Stimulated activated CD4-positive, alpha-beta T cell treated with anti-CD3 and anti-CD28 coated beads, TNF-alpha, amount 100 ng/mL, for 48 hours (primary cell): Measurements from ENCODE around the gene PRKCZ.

Experiments used
- DNase-seq, 3 donors: peaks; one replicate each; pipeline ENCODE4 v3.0.0-alpha.2; 2020; ENCODE audit warnings: low read depth in 3 of 3

PRKCZ gene

DNA sequence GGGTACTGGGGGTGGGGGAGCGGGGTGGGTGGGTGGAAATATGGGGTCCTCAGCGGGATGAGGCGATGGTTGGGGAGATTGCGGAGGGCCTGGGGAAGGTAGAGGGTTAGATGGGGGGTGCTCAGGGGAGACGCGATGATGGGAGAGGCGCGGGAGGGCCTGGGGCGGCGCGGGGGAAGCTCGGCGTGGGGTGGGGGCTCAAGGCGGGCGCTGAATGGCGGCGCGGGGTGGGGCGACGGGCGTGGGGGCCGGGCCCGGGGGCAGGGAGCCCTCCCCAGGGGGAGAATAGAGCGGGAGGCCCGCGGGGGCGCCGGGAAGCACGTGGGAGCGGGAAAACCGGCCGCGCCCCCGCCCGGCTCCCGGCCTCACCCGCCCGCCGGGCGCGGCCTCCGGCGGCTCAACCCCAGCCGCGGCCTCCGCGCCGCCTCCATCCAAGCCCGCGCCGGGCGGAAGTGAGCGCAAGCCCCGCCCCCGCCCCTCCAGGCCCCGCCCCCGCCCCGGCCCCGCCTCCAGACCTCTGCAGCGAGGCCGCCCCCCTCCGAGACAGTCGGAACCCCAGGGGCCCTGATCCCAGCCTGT is 144.2 kb downstream of the PRKCZ start, which contains the start of gene FAAP20:
Gene FAAP20 (minus strand): TSS at position 454 of the 579 bp plus-strand sequence. CDS start 23 bp downstream, at position 431.
- peak; percentile 49 to 69 (median 50) for DNase-seq

DNA sequence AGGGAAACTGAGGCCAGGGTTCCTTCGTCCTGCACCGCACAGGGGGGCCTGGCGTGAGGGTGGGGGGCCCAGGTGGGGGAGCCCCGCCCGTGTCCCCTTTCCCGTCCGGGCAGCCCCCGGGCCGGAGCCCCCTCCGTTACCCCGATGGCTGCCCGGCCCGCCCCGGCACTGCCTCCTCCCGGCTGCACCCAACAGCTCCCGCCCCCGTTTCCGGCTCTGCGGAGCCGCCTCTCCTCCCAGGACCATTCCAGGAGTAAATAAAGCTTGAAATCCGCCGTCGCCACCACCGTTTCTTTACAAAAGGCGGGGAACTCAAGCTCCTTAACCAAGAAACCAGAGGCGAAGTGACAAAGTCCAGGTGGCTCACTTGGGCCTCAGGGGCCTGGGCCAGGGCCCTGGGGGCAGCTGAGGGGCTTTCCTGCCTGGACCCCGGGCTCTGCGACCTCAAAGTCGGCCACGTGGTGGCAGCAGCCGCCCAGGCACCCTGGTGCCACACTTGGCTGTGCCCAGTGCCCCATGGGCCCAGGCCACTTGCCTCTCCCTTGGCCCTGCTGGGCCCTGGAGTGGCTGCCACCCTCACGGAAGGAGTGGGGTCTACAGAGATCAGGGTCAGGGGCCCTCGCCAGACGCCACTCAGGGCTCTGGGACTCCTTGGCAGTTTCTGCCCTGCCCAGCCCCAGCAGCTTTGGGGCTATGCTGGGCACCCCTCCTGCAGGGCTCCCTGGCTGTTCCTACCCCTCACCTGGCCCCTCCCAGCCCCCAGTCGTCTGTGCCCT is 144.9 kb downstream of the PRKCZ start:
- DNase-seq = peak; percentile 74 to 85 (median 76)

DNA sequence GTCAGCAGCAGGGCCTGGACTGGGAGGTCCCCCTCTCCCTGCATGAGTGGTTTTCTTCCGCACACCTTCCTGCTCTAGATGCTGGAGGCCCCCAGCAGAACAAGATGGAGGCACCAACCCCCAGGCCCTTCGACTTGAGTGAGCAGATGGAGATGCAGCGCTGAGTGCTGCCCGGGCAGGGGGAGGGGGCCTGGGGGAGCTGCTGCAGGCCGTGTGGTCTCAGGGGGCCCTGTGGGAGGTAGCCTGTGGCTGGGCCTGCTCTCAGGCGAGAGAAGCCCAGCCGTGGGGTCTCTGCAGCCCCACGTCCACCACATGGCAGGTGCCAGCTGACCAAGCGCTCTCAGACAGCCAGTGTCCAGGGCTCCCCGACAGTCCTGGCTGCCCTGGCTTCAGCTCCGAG is 145.6 kb downstream of the PRKCZ start:
- DNase-seq = no peak

GRCh38 chr1:2196901-2197638 is 146.9 kb downstream of the PRKCZ start:
- no peak for DNase-seq

DNA sequence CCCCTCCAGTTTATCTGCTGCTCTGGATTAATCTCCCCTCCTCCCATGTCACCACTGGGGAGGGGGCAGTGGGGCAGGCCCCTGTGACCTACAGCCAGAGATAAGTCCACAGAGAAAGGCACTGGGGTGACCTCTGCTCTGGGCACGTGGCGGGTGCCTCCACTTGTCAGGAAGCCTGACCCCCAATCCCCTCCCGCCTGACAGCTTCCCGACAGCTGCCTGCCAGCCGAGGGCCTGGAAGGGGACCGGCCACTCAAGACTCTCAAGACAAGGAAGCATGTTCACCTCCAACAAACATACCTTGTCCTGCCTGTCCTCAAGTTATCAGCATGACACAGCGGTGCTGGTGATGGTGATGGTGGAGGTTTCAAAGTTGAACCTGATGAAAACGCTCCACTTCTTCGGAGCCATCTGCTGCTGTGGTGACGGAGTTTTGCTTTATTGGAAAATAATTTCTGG is 147.5 kb downstream of the PRKCZ start:
- DNase-seq = no peak

GRCh38 chr1:2198571-2198970 is 148.4 kb downstream of the PRKCZ start:
- DNase-seq = no peak

DNA sequence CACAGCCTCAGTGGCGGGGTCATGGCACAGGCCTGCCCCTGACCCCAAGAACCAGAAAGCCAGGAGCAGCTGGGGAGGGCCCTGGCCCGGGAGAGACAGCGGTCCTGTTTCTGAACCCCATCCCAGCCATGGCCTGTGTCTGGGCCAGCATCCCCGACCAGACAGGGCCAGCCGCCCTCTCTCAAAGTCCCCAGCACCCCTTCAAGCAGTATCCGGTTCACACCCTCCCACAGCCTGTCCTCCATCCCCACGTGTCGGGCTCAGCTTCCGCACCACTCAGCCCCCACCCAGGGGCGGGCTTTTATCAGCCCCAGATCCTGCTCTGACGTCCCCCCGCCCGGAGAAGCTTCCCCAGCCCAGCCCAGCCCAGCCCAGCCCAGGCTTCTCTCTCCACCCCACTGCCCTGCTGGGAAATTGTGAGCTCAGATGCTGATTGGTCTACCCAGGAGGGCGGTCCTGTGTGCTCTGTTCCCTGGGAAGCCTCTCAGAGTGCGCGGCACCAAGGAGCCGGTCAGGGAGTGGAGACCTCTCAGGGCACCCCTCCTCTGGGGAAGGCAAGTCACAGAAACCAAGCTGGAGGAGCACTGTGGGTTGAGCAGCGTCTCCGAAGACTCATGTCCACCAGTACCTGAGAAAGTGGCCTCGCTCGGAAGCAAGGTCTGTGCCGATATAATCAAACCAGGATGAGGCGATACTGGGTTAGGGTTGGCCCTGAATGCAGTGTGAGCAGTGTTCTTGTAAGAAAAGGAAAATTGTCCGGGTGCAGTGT is 149.0 kb downstream of the PRKCZ start:
- peak; percentile 70 to 82 (median 79) for DNase-seq

DNA sequence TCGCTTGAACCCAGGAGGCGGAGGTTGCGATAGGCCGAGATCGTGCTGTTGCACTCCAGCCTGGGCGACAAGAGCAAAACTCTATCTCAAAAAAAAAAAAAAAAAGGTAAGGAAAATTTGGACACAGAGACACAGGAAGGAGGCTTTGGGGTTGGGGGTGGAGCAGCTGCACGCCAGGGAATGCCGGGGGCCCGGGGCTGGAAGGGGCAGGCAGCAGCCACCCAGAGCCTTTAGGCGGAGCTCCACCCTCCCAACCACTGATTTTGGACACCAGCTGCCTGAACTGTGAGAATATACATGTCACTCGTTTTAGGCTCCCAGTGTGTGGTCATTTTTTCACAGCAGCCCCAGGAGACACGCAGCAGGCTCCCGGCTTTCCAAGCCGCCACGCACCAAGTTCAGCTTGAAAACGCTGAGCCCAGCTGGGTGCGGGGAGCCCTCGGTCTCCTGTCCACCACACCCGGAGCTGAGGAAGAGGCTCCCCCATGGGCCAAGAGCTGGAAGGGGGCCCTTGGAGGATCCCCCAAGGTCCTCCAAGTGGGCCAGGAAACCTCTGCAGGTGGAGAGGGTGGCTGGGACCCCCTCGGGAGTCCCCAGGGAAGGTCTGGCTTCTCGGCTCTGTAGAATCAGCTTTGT is 150.2 kb downstream of the PRKCZ start:
- no peak for DNase-seq

GRCh38 chr1:2201062-2201461 is 150.9 kb downstream of the PRKCZ start:
- no peak for DNase-seq

GRCh38 chr1:2202008-2202575 is 151.9 kb downstream of the PRKCZ start:
- DNase-seq = no peak

DNA sequence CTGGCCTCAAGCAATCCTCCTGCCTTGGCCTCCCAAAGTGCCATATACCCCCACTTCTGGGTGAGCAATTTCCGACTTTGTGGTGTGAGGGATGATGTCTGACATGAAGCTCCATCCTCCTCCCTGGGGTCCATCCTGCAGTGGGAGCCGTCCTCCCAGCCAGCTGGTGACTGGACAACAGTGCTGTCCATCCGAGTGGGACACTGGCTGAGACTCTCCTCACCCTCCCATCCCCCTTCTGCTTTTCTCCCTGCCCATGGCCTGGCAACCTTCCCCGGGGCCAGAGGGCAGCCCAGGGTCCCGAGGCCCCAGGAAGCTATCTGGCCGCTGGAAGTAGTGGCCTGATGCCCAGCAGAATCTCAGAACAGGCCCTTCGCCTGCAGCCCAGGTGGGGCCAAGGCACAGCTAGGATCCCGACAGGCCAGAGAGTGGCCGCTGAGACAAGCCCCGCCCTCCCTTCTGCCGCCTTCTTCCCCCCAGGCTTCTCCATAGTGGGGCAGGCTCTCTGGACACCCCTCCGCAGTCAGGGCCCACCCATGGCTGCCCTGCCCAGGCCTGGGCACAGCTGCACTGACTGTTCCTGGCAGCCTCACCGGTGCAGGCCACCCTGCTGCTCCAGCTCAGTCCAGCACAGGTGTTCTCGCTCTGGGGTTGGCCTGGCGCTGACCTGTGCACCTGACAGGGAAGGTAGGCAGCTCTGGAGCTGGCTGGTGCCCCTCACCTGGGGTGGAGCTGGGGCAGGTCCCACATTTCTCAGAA is 152.8 kb downstream of the PRKCZ start:
- DNase-seq = no peak

DNA sequence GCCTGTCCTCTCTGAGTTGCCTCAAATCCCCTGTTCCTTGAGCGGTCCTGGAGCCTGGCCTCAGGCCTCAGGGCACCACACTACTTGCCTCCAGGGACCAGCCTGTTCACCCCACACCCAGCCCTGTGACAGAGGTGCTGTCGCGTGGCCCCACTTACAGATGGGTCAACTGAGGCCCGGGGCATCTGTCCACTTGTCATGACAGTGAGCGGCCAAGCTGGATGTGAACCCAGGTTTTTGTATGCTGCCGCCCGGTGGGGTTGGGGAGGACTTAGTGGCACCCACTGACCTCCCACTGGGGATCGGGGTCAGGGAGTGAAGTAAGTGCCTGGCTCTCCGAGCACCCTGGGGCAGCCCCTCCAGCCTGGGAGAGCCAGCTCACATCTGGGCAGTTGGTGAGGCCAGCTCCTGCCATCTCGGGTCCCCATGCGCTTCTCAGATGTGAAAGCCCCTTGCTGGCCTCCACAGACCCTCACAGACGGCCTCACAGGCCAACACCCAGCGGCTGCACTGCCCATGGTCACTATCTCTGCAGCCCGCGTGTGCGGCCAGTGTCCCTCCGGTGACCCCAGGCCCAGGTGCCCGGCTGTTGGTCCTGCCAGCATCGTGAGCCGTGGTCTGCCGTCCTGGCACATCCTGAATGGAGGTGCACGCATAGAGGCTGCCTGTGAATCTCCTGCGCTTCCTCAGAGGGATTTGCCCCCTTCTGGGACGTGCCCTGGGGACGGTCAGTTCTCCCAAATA is 153.6 kb downstream of the PRKCZ start:
- DNase-seq = no peak

- DNase-seq = peak in 1 of 3 donors; percentile 98
Observed at GRCh38 chr1:2204415-2205190, 154.4 kb downstream of the PRKCZ start.

DNA sequence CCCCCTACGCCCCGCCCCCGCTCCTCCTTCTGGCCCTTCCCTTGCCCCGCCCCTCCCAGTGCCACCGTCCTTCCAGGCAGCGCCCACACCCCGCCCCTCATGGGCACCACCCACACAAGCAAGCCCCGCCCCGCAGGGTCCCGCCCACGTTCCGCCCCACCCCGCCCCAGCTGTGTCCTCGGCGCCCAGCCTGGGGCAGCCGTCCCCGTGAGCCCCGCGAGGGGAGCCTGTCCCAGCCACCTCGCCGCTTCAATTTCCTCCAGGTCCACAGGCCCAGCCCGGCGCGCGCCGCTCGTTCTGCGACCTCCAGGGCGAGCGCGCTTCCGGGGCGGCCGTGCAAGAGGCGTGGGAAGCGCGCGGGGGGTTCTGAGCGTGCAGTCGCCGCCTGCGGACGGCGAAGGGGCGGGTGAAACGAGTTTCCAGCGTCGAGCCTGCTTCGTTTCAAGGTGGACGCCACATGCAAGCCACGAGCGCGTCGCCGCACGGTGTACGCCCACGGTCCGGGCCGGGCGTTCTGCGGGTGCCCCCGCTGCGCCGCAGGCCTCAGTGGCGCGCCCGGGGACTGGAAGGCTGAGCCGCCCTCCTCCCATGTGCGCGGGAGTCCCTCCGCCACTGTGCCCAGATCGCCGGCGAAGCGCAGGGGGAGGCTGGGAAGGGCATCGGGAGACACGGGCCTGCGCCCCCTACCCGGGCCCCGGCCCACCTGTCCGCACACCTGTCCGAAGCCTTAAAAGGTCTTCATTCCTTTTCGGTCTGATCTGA is 155.2 kb downstream of the PRKCZ start:
- DNase-seq = peak in 2 of 3 donors; percentile 84

DNA sequence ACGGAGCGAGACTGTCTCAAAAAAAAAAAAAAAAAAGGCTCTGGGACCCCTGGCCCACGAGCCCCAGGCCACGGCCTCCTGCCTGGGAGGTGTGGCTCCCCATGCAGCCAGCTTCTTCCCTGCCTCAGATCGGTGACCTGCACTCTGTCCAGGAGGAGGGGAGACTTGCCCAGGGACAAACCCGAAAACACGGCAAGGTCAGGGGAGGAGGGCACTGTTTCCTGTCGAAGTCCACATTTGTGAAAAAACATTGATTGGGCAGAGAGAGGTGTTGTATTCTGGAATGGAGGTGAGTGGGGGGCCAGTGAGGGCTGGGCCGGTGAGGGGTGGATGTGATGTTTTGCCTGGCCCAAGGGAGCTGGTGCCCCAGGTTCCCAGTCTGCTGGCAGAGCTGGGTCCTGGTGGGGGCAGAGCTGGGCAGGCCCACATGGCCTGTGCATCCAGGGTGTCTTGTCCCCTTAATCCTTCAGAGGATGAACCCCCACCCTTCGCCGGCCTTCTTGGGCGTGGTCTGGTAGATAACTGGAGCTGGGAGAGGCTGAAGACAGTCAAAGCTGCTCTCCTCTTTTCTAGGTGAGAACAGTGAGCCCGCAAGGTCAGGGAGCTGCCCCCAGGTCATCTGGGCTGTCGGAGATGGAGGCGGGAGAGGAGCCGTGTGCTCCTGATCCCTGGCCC is 156.7 kb downstream of the PRKCZ start:
- no peak for DNase-seq

DNA sequence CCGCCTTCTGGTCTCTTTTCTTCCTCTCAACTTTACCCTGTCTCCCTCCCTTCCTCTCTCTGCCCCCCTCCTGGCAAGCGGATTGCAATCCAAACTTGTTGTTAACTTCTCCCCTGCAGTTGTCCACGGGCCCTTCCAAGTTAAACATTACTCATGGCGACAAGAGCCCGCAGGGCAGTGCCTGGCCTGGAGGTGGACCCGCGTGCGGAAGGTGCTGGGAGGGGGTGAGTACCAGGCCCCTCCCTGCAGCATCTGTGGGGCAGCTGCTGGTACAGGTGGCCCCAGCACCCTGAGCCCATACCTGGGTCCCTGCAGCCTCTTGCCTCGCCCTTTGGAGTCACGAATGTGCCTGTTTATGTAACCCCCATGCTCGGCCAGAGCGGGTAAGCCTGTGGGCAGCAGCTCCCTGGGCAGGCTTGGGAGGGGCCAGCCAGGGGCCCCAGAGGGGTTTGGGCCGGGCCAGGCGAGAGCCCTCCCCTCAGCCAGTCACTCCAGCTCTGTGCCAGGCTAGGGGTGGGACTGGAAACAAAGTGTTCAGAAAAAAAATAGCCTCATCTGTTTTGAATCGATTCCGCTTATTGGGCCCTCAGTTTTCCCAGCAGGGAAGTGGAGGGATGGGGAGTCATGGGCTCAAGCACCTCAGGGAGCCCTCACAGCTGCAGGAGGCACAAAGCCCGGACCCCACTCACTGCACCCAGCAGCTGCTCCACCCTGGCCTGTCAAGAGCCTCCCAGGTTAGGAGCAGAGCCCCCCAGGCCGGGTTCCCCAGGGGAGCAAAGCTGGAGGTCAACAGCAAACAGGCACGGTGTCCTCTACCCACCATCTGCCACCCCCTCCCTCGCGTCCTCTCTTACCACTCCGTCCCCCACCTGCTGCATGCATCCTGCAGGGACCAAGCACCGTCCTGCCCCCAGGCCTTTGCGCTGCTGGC is 158.4 kb downstream of the PRKCZ start:
- DNase-seq = no peak
